Islet of Langerhans (tissue), 1 donor: ENCODE results near the gene CARD19.

ENCODE experiments used
- FAIRE-seq: peaks from one replicate; lab custom pipeline; 2011; peaks lifted over from hg19 to GRCh38; lab: Jason Lieb, UNC

CARD19 gene

GRCh38 chr9:93064392-93065134 is 31.5 kb upstream of the CARD19 start:
- no peak for FAIRE-seq

GRCh38 chr9:93065135-93065720 is 30.8 kb upstream of the CARD19 start:
- FAIRE-seq: no peak

GRCh38 chr9:93066978-93067603 is 28.9 kb upstream of the CARD19 start:
- no peak for FAIRE-seq

GRCh38 chr9:93068956-93069355 is 27.1 kb upstream of the CARD19 start:
- FAIRE-seq: no peak

- no peak for FAIRE-seq
Measured at GRCh38 chr9:93071464-93071863, 24.6 kb upstream of the CARD19 start.

- FAIRE-seq: no peak
Measured at GRCh38 chr9:93072383-93072795, 23.6 kb upstream of the CARD19 start.

GRCh38 chr9:93076101-93076791 is 19.8 kb upstream of the CARD19 start:
- no peak for FAIRE-seq

GRCh38 chr9:93076792-93077128 is 19.3 kb upstream of the CARD19 start:
- FAIRE-seq: no peak

GRCh38 chr9:93077367-93077766 is 18.6 kb upstream of the CARD19 start:
- FAIRE-seq: no peak

GRCh38 chr9:93077811-93078210 is 18.2 kb upstream of the CARD19 start:
- FAIRE-seq: no peak

GRCh38 chr9:93079371-93079770 is 16.6 kb upstream of the CARD19 start:
- no peak for FAIRE-seq

GRCh38 chr9:93080406-93080805 is 15.6 kb upstream of the CARD19 start:
- FAIRE-seq: no peak

GRCh38 chr9:93081081-93081529 is 14.9 kb upstream of the CARD19 start:
- FAIRE-seq: no peak

GRCh38 chr9:93081931-93082330 is 14.1 kb upstream of the CARD19 start:
- no peak for FAIRE-seq

GRCh38 chr9:93082841-93083411 is 13.1 kb upstream of the CARD19 start:
- no peak for FAIRE-seq

GRCh38 chr9:93083592-93084470 is 12.2 kb upstream of the CARD19 start:
- FAIRE-seq: no peak

GRCh38 chr9:93084471-93084881 is 11.5 kb upstream of the CARD19 start:
- FAIRE-seq: no peak

GRCh38 chr9:93085676-93086075 is 10.3 kb upstream of the CARD19 start:
- no peak for FAIRE-seq

- FAIRE-seq: no peak
Measured at GRCh38 chr9:93086447-93087224, 9.4 kb upstream of the CARD19 start.

- no peak for FAIRE-seq
Measured at GRCh38 chr9:93087971-93088655, 7.9 kb upstream of the CARD19 start.
